Peyer's patch (tissue), 4 donors: Measurements from ENCODE around the gene DAZ2.
"Not testable (repeated sequence)": the region's sequence is repeated elsewhere in the genome, so short reads cannot be mapped to it uniquely, and the experiment has no call there.

ENCODE experiments used
- POLR2A ChIP-seq, 2 donors: fragments of 450-650 bp; IDR thresholded peaks; one replicate each; pipeline ENCODE4 v1.5.1; 2017; ENCODE audit warnings: antibody characterized with exemption in 2 of 2, mild to moderate bottlenecking in 2 of 2, moderate library complexity in 2 of 2
- TF ChIP-seq, protein P1 (sequence below), 6 experiments: fragments of 450-650 bp in 4 of 6; fragments of 200-600 bp in 2 of 6; sonication (generic) in 1 of 6; IDR thresholded peaks; one replicate each; pipeline ENCODE4 v1.5.1; 2017 to 2019; ENCODE audit warnings: antibody characterized with exemption in 6 of 6, mild to moderate bottlenecking in 3 of 6, moderate library complexity in 1 of 6

- TF ChIP-seq POLR2A (IDR thresholded peaks at IDR 0.05), result not testable (repeated sequence)
- TF ChIP-seq, protein P1, sequence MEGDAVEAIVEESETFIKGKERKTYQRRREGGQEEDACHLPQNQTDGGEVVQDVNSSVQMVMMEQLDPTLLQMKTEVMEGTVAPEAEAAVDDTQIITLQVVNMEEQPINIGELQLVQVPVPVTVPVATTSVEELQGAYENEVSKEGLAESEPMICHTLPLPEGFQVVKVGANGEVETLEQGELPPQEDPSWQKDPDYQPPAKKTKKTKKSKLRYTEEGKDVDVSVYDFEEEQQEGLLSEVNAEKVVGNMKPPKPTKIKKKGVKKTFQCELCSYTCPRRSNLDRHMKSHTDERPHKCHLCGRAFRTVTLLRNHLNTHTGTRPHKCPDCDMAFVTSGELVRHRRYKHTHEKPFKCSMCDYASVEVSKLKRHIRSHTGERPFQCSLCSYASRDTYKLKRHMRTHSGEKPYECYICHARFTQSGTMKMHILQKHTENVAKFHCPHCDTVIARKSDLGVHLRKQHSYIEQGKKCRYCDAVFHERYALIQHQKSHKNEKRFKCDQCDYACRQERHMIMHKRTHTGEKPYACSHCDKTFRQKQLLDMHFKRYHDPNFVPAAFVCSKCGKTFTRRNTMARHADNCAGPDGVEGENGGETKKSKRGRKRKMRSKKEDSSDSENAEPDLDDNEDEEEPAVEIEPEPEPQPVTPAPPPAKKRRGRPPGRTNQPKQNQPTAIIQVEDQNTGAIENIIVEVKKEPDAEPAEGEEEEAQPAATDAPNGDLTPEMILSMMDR (IDR thresholded peaks at IDR 0.05), result not testable (repeated sequence)
These were observed 11.9 kb upstream of the DAZ2 start for GRCh38 chrY:23207455-23207854.
